Mesothelial cell of epicardium (in vitro differentiated cells): ENCODE results near the gene PI16. TPM values are rescaled to one million over a fixed set of nuclear protein-coding genes. Genes with fewer than 3 reads are reported as not detected.

Source experiments
- DNase-seq, 2 experiments: peaks; one replicate each; pipeline ENCODE4 v3.0.0; 2021; ENCODE audit warnings: low spot score in 2 of 2; ENCODE audit not compliant: unreplicated experiment in 2 of 2
- H3K27ac Mint-ChIP-seq: 2 replicates; pipeline ENCODE4 v1.8.0; 2021; ENCODE audit warnings: mixed read lengths
- H3K27me3 Mint-ChIP-seq: 2 replicates; pipeline ENCODE4 v1.8.0; 2021; ENCODE audit warnings: low read depth, mixed read lengths
- H3K36me3 Mint-ChIP-seq: 2 replicates; pipeline ENCODE4 v1.8.0; 2021; ENCODE audit warnings: mixed read lengths
- H3K4me1 Mint-ChIP-seq: 2 replicates; pipeline ENCODE4 v1.8.0; 2021; ENCODE audit warnings: mixed read lengths
- H3K4me3 Mint-ChIP-seq: 2 replicates; pipeline ENCODE4 v1.8.0; 2021; ENCODE audit warnings: mild to moderate bottlenecking, moderate library complexity, mixed read lengths
- H3K9me3 Mint-ChIP-seq: 2 replicates; pipeline ENCODE4 v1.8.0; 2021; ENCODE audit warnings: mixed read lengths
- CTCF ChIP-seq: fragments of 200-600 bp; sonication (generic); IDR thresholded peaks from one replicate; pipeline ENCODE4 v1.5.0; 2021; ENCODE audit warnings: antibody characterized with exemption; ENCODE audit not compliant: unreplicated experiment
- total RNA-seq: library from RNA; stranded (reverse); gene quantifications from 3 replicates; pipeline ENCODE4 v1.2.1, GENCODE V29; 2021

The PI16 gene
- total RNA-seq: not detected in 3 replicates

- Mint-ChIP-seq H3K4me1 (no peaks in the 10 kb centered on the region), H3K36me3 (no peaks in the 10 kb centered on the region), H3K4me3 (no peak within 1 kb of the TSS), H3K9me3 (no peaks in the 10 kb centered on the region), H3K27ac (no peak within 1 kb of the TSS), H3K27me3 (no peaks in the 10 kb centered on the region)
- no peak for DNase-seq
- no peak for TF ChIP-seq CTCF
These were observed at the start of gene PI16 for GRCh38 chr6:36954262-36954931. TSS of gene PI16 (plus strand) at chr6:36954738. CDS start at chr6:36954761, 23 bp downstream.

DNA sequence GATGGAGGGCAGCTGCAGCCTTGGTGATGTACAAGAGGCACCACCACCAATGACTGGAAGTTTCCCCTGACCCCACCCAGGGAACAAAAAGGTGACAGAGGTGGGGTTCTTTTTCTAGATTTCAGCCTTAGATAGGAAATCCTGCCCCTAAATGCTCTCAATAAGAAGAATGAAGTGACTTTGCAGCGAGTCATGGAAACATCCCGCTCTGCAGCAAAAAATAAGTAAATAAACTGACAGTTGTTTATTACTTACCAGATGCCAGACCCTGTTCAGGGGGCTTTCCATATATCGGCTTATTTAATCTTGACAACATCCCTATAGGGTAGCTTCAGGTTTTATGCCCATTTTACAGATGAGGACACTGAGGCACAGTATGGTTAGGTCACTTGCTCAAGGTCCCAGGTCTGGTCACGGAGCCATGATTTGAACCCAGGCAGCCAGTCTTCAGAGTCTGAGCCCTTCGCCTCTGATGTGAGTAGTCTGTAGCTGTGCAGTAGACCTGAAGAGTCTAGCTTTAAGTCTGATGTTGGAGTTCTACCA lies 49.6 kb upstream of the PI16 start:
- no peaks in the 10 kb centered on the region for H3K4me1 Mint-ChIP-seq
- H3K36me3 Mint-ChIP-seq: peaks cover 21% of the 10 kb centered on the region
- TF ChIP-seq CTCF: no peak
- no peak overlapping the region for H3K27ac Mint-ChIP-seq
- no peak for DNase-seq
- H3K27me3 Mint-ChIP-seq: no peaks in the 10 kb centered on the region
- H3K9me3 Mint-ChIP-seq: no peaks in the 10 kb centered on the region
- no peak overlapping the region for H3K4me3 Mint-ChIP-seq

- Mint-ChIP-seq H3K27ac (no peak overlapping the region), H3K4me3 (no peak overlapping the region), H3K27me3 (no peaks in the 10 kb centered on the region), H3K9me3 (no peaks in the 10 kb centered on the region), H3K36me3 (peaks cover 22% of the 10 kb centered on the region), H3K4me1 (no peaks in the 10 kb centered on the region)
- no peak for TF ChIP-seq CTCF
- no peak for DNase-seq
These were observed 47.8 kb upstream of the PI16 start for GRCh38 chr6:36906539-36907325.

DNA sequence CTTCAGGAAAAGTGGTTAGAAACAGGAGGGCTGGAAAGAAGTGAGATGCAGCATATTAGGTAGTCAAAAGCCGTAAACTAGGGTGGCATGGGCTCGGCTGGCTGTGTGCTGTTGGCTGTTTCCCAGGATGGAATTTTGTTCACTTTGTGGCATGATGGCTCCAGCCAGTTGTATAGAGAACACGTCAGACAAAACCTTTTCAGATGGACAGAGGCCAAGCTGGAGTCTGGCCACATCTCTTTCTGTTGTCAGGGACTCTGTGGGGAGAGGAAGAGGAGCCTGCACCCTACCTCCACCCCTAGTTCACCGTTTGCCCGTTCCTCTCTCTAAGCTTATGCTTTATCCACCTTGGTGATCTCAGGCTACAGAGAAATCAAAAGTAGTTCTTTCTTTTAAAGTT lies 46.8 kb upstream of the PI16 start:
- DNase-seq: no peak
- H3K36me3 Mint-ChIP-seq: peaks cover 23% of the 10 kb centered on the region
- no peak overlapping the region for H3K4me3 Mint-ChIP-seq
- no peaks in the 10 kb centered on the region for H3K9me3 Mint-ChIP-seq
- H3K4me1 Mint-ChIP-seq: no peaks in the 10 kb centered on the region
- no peak for TF ChIP-seq CTCF
- H3K27ac Mint-ChIP-seq: no peak overlapping the region
- H3K27me3 Mint-ChIP-seq: no peaks in the 10 kb centered on the region

DNA sequence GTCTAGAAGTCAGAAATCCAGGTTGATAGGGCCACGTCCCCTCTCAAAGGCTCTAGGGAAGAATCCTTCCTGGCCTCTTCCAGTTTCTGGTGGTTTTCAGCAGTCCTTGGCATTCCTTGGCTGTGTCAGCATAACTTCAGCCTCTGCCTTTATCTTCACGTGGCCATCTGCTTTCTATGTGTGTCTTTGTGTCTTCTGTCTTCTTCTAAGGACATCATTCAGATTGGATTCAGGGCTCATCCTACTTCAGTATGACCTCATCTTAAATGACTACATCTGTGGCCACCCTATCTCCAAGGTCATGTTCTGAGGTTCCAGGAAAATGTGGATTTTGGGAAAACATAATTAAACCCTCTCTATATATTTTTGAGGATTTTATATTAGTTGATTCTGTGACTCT lies 45.8 kb upstream of the PI16 start:
- Mint-ChIP-seq H3K4me3 (no peak overlapping the region), H3K9me3 (no peaks in the 10 kb centered on the region), H3K36me3 (peaks cover 19% of the 10 kb centered on the region), H3K4me1 (no peaks in the 10 kb centered on the region), H3K27me3 (no peaks in the 10 kb centered on the region), H3K27ac (no peak overlapping the region)
- DNase-seq: no peak
- TF ChIP-seq CTCF: no peak
